Lower lobe of right lung (tissue), 2 donors: Measurements from ENCODE around the gene EHMT1. TPM values are rescaled to one million over a fixed set of nuclear protein-coding genes. Genes with fewer than 3 reads are reported as not detected.

Experiments used
- ATAC-seq, 2 donors: fragments of 200-7000 bp; cut with Tn5 transposase; one replicate each; pipeline ENCODE4 v1.9.1; 2020 to 2022; ENCODE audit warnings: mild to moderate bottlenecking in 2 of 2, moderate library complexity in 2 of 2
- DNase-seq: peaks from one replicate; pipeline ENCODE4 v3.0.0-alpha.2; 2020
- H3K27ac ChIP-seq: fragments of 200-600 bp; one replicate; pipeline ENCODE4 v1.8.0; 2022
- H3K27me3 ChIP-seq: fragments of 200-600 bp; one replicate; pipeline ENCODE4 v1.8.0; 2022; ENCODE audit warnings: low read depth
- H3K36me3 ChIP-seq: fragments of 200-600 bp; one replicate; pipeline ENCODE4 v1.8.0; 2022; ENCODE audit warnings: mild to moderate bottlenecking
- H3K4me1 ChIP-seq: fragments of 200-600 bp; one replicate; pipeline ENCODE4 v1.8.0; 2022
- H3K4me3 ChIP-seq: fragments of 200-600 bp; one replicate; pipeline ENCODE4 v1.8.0; 2022; ENCODE audit warnings: mild to moderate bottlenecking
- H3K9me3 ChIP-seq: fragments of 200-600 bp; one replicate; pipeline ENCODE4 v1.8.0; 2022
- intact Hi-C: fragments of 100-400 bp; cut with DNase I; formaldehyde crosslinking; loops from one replicate; pipeline ENCODE4 v1.11.0; 2022
- total RNA-seq: library from RNA; stranded (reverse); fragmentation: NEBNext Ultra II Directional; extraction: Animal tissue kit (Norgen Biotek cat#: 25700); gene quantifications from one replicate; pipeline ENCODE4 v1.2.1, GENCODE V29; 2021
- TF ChIP-seq, protein P1 (sequence below): fragments of 200-600 bp; IDR thresholded peaks from one replicate; pipeline ENCODE4 v1.8.0; 2022; ENCODE audit warnings: antibody characterized with exemption, mild to moderate bottlenecking
- donor health status: DM: no; HTN: yes; CAD: no; lungs with severe emphysema.

Gene EHMT1
- total RNA-seq, 1 donor from 2014 or later = 73.5 TPM

- TF ChIP-seq, protein P1, sequence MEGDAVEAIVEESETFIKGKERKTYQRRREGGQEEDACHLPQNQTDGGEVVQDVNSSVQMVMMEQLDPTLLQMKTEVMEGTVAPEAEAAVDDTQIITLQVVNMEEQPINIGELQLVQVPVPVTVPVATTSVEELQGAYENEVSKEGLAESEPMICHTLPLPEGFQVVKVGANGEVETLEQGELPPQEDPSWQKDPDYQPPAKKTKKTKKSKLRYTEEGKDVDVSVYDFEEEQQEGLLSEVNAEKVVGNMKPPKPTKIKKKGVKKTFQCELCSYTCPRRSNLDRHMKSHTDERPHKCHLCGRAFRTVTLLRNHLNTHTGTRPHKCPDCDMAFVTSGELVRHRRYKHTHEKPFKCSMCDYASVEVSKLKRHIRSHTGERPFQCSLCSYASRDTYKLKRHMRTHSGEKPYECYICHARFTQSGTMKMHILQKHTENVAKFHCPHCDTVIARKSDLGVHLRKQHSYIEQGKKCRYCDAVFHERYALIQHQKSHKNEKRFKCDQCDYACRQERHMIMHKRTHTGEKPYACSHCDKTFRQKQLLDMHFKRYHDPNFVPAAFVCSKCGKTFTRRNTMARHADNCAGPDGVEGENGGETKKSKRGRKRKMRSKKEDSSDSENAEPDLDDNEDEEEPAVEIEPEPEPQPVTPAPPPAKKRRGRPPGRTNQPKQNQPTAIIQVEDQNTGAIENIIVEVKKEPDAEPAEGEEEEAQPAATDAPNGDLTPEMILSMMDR = no peak
- H3K27ac ChIP-seq = no peak overlapping the region
- peaks cover 30% of the 10 kb centered on the region for H3K36me3 ChIP-seq
- H3K9me3 ChIP-seq = no peaks in the 10 kb centered on the region
- DNase-seq (no peak), ATAC-seq (no peak)
- peaks cover 12% of the 10 kb centered on the region for H3K4me1 ChIP-seq
- no peaks in the 10 kb centered on the region for H3K27me3 ChIP-seq
- H3K4me3 ChIP-seq = no peak overlapping the region
- intact Hi-C loops = no loop called here
Observed at GRCh38 chr9:137643921-137644320, 25.1 kb downstream of the EHMT1 start.

DNA sequence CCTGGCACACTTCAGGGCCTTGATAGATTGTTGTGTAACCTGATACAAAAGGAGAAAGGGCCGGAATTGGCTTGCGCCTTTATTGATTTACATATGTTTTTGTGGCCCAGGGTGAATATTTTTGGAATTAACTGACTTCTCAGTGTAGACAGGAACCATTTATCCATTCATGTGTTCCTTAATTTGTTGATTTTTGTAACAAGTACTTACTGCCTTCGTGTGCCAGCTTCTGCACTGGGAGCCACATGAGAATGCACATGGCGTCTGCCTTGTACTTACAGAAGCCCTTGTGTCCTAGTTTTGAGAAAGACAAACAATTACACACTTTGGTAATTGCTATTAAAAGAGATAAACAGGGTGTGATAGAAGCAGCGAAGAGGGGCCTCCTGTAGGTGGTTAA is 26.4 kb downstream of the EHMT1 start:
- DNase-seq (no peak), ATAC-seq (no peak)
- no peaks in the 10 kb centered on the region for H3K27me3 ChIP-seq
- TF ChIP-seq, protein P1 = no peak
- H3K9me3 ChIP-seq = no peaks in the 10 kb centered on the region
- no peak overlapping the region for H3K4me3 ChIP-seq
- intact Hi-C loops = no loop called here
- no peaks in the 10 kb centered on the region for H3K4me1 ChIP-seq
- H3K36me3 ChIP-seq = peaks cover 30% of the 10 kb centered on the region
- H3K27ac ChIP-seq = no peak overlapping the region

DNA sequence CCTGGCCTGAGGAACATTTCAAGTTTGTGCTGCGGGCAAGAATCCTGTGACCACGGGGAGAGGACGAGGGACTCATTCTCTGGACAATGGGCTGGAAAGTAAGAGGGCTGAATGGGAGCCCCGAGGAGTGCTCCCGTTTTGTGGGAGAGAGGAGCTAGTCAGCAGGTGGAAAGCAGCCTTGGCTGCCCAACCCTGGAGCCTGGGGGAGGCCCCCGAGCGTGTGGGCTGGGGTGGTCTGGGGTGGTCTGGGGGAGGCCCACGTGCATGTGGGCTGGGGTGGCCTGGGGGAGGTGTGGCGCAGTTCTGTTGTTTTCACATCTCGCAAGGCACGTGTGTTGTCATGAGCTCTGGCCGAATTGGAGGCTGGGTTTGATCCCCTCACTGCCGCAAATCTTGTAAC is 27.5 kb downstream of the EHMT1 start:
- Histone ChIP-seq H3K4me3 (no peak overlapping the region), H3K9me3 (no peaks in the 10 kb centered on the region), H3K27me3 (no peaks in the 10 kb centered on the region), H3K4me1 (no peaks in the 10 kb centered on the region), H3K27ac (no peak overlapping the region), H3K36me3 (peaks cover 32% of the 10 kb centered on the region)
- no peak for ATAC-seq
- no peak for DNase-seq
- intact Hi-C loops = no loop called here
- TF ChIP-seq, protein P1 = no peak

DNA sequence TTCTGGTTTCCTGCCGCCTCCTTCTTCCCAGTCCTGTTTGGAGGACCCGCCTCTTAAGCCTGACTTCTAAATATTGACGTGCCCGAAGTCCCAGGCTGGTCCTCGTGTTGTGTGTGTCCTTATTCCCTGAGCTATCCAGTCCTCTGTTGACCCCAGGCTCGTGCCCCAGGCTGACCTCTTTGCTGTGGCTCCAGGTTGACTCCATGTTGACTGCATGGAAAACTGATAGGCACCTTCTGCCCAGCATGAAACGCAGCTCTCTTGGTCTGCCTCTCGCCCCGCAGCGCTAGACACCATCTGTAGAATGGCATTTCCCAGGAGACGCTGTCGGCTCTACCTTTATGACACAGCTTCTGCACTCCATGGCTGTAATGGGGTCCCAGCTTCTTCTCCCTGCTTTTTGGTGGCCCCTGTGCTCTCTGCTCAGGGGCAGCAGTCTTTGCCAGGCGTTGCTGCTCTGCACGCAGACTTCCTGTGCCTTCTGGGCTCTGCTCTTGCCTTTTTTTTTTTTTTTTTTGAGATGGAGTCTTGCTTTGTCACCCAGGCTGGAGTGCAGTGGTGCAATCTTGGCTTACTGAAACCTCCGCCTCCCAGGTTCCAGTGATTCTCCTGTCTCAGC is 28.4 kb downstream of the EHMT1 start:
- TF ChIP-seq, protein P1 = no peak
- ATAC-seq (peak in 1 of 2 donors; percentile 30), DNase-seq (no peak)
- Histone ChIP-seq H3K27me3 (no peaks in the 10 kb centered on the region), H3K9me3 (no peaks in the 10 kb centered on the region), H3K36me3 (peaks cover 32% of the 10 kb centered on the region), H3K4me3 (peak overlapping the region; percentile 25), H3K27ac (peak overlapping the region; percentile 36), H3K4me1 (no peaks in the 10 kb centered on the region)
- intact Hi-C loops = no loop called here

DNA sequence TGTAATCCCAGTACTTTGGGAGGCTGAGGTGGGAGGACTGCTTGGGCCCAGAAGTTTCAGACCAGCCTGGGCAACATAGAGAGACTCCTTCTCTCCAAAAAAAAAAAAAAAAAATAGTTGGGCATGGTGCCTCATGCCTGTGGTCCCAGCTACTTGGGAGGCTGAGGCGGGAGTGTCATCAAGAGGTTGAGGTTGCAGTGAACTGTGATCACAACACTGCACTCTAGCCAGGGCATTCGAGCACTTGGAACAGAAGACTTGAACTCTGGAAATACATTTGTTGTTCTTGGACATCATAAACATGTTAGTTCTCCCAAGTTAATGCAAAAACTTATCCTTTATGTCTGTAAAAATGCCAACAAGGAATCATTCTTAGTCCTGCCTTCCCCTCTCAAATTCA is 29.6 kb downstream of the EHMT1 start:
- TF ChIP-seq, protein P1 = no peak
- DNase-seq (no peak), ATAC-seq (no peak)
- intact Hi-C loops = no loop called here
- Histone ChIP-seq H3K9me3 (no peaks in the 10 kb centered on the region), H3K36me3 (peaks cover 36% of the 10 kb centered on the region), H3K27me3 (no peaks in the 10 kb centered on the region), H3K27ac (no peak overlapping the region), H3K4me3 (no peak overlapping the region), H3K4me1 (no peaks in the 10 kb centered on the region)

DNA sequence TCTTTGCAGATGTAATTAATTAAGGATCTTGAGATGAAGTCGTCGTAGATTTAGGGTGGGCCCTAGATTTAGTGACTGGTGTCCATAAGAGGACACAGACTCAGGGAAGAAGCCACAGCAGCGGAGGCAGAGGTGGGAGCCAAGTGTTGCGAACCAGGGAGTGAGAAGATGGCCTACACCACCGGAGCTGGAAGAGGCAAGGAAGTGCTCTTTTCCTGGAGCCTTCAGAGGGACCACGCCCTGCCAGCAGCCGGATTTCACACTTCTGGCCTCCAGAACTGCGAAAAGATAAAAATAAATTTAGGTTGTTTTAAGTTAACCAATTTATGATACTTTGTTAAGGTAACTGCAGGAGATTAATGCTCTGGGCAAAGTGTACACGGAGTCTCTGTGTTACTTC is 30.7 kb downstream of the EHMT1 start:
- DNase-seq (no peak), ATAC-seq (no peak)
- TF ChIP-seq, protein P1 = no peak
- H3K27me3 ChIP-seq = no peaks in the 10 kb centered on the region
- intact Hi-C loops = no loop called here
- no peak overlapping the region for H3K27ac ChIP-seq
- no peaks in the 10 kb centered on the region for H3K4me1 ChIP-seq
- H3K4me3 ChIP-seq = no peak overlapping the region
- H3K36me3 ChIP-seq = peaks cover 27% of the 10 kb centered on the region
- H3K9me3 ChIP-seq = no peaks in the 10 kb centered on the region
